Stimulated activated CD8-positive, alpha-beta memory T cell treated with anti-CD3 and anti-CD28 coated beads, Interleukin-4, amount 100 ng/mL, for 48 hours (primary cell): Measurements from ENCODE around the gene MYO9A.

ENCODE experiments used
- DNase-seq: peaks from one replicate; pipeline ENCODE4 v3.0.0-alpha.2; 2020

The MYO9A gene

GRCh38 chr15:72118017-72118978, at the start of gene MYO9A, which contains the start of gene SENP8:
Gene MYO9A, minus strand, starts transcription at chr15:72118150. Its CDS starts 71,587 bp downstream, at chr15:72046563.
Gene SENP8, plus strand, starts transcription at chr15:72118403. Its CDS starts 21,221 bp downstream, at chr15:72139624.
- peak; percentile 100 for DNase-seq

GRCh38 chr15:72167445-72167844, 49.5 kb upstream of the MYO9A start:
- DNase-seq: no peak

GRCh38 chr15:72166716-72167417, 48.9 kb upstream of the MYO9A start:
- DNase-seq: no peak

- DNase-seq: no peak
These were observed 45.8 kb upstream of the MYO9A start for GRCh38 chr15:72163719-72164118.

- DNase-seq: no peak
These were observed 44.6 kb upstream of the MYO9A start for GRCh38 chr15:72162569-72162968.

GRCh38 chr15:72161361-72162132, 43.6 kb upstream of the MYO9A start:
- no peak for DNase-seq

GRCh38 chr15:72160696-72161245, 42.8 kb upstream of the MYO9A start:
- no peak for DNase-seq

- DNase-seq: no peak
These were observed 39.0 kb upstream of the MYO9A start for GRCh38 chr15:72156928-72157327.

GRCh38 chr15:72155635-72156616, 38.0 kb upstream of the MYO9A start:
- peak; percentile 91 for DNase-seq

GRCh38 chr15:72155003-72155621, 37.2 kb upstream of the MYO9A start:
- DNase-seq: no peak

- DNase-seq: no peak
These were observed 36.4 kb upstream of the MYO9A start for GRCh38 chr15:72154316-72154715.

- no peak for DNase-seq
These were observed 35.5 kb upstream of the MYO9A start for GRCh38 chr15:72153269-72154000.

- no peak for DNase-seq
These were observed 29.5 kb upstream of the MYO9A start for GRCh38 chr15:72147418-72147817.

- DNase-seq: no peak
These were observed 29.0 kb upstream of the MYO9A start for GRCh38 chr15:72146934-72147333.

- DNase-seq: no peak
These were observed 28.3 kb upstream of the MYO9A start for GRCh38 chr15:72146221-72146620.

GRCh38 chr15:72141171-72142084, 23.5 kb upstream of the MYO9A start:
- DNase-seq: no peak

- DNase-seq: no peak
These were observed 22.1 kb upstream of the MYO9A start for GRCh38 chr15:72140088-72140487.

GRCh38 chr15:72139667-72140066, 21.7 kb upstream of the MYO9A start:
- DNase-seq: no peak
